ENCODE results near the gene CKAP5.
A peak's percentile ranks its signal among the peaks of the same experiment; 100 is the strongest.
"Not testable (repeated sequence)": the region's sequence is repeated elsewhere in the genome, so short reads cannot be mapped to it uniquely, and the experiment has no call there.

Gene CKAP5

GRCh38 chr11:46725338-46726205 lies 120.5 kb downstream of the CKAP5 start:
- DNase-seq: no peak

GRCh38 chr11:46724088-46724487 lies 122.0 kb downstream of the CKAP5 start:
- DNase-seq: peak; percentile 18

DNA sequence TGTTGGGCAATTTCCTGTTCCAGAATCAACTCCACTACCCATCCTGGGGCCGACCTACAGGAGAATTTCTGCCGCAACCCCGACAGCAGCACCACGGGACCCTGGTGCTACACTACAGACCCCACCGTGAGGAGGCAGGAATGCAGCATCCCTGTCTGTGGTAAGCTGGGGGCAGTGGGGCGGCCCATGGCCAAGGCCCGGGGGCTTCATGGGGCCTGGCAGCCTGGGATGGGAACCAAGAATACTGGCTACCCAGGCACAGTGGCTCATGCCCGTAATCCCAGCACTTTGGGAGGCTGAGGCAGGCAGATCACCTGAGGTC lies 122.8 kb downstream of the CKAP5 start:
- DNase-seq: no peak

DNA sequence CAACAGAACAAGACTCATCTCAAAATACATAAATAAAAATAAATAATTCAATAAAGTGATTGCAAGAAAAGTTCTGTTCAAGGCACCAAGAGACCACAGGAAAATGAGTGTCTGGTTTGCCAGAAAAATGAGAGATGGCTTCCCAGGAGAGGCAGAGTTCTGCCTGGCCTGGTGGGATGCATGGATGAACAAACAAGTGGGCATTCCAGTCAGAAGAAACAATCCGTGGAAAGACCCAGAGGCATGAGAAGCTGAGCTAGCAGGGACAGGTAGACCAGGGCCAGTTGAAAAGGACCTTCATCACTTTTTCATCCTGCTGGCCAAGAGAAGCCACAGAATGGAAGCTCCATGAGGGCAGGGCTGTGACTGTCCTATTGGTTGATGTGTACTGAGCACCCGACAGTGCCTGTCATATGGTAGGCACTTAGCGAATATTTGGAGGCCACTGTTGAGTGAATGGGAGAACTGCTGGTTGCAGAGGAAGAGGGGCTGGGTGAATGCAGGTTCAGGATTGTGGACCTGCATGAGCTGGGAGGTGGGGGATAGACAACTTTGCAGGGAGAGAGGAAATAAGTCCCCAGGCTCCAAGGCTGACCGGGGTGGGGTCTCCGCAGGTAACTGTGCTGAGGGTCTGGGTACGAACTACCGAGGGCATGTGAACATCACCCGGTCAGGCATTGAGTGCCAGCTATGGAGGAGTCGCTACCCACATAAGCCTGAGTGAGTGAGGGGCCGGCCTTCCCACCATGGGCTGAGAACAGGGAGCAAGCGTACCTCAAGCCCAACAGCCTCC lies 123.3 kb downstream of the CKAP5 start:
- no peak for DNase-seq

DNA sequence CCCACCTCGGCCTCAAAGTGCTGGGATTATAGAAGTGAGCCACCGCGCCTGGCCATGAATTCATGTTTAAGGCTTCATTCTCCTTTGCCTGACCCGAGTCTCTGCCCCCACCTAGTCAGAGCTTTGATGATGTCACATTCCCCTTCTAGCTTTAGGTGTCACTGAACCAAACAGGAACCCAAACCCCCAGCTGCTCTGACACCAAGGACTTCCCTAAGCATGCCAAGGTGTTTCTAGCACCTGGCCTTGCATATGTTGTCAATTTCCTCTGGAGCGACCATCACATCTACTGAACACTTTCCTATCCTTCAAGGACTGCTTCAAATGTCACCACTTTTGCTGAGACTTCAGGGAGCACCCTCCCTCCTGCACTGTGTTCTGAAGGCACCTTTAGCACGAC lies 124.8 kb downstream of the CKAP5 start:
- no peak for DNase-seq

DNA sequence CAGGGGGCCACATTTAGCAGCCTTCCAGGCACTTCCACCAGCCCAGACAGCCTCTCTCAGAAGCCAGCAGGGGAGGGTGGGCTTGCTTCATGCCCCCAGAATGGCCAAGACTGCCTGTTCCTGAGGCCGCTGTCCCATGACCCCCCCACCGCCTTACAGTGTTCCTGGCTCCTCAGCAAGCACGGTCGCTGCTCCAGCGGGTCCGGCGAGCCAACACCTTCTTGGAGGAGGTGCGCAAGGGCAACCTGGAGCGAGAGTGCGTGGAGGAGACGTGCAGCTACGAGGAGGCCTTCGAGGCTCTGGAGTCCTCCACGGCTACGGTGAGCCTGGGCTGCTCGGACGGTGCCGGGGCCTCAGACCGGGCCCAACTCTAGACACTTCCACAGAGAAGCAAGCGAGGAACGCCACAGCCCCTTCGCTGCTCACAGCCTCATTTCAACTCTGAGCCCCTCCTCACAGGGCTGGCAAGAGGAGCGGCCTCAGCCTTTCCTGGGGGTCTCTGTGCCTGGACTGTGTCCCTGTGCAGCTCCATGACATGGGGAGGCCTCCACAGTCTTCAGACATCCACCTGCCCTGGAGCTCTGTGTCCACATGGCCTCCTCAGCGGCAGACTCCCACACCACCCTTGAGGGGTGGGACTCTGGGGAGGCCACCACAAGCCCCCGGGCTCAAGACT lies 126.4 kb downstream of the CKAP5 start:
- DNase-seq: no peak

GRCh38 chr11:46719048-46719542 lies 127.0 kb downstream of the CKAP5 start, which contains the start of gene F2:
Gene F2 (plus strand): TSS chr11:46719213. CDS start chr11:46719236, 23 bp downstream.
- DNase-seq: no peak

- DNase-seq: peak; percentile 43
Observed at GRCh38 chr11:46718155-46719019, 127.7 kb downstream of the CKAP5 start.

DNA sequence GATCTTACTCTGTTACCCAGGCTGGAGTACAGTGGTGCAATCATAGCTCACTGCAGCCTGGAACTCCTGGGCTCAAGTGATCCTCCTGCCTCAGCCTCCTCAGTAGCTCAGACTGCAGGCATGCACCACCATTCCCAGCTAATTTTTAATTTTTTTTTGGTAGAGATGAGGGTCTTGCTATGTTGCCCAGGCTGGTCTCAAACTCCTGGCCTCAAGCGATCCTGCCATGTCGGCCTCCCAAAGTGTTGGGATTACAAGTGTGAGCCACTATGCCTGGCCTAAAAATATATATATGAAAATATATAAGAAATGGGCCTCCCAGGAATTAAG lies 128.3 kb downstream of the CKAP5 start:
- DNase-seq: not testable (repeated sequence)

DNA sequence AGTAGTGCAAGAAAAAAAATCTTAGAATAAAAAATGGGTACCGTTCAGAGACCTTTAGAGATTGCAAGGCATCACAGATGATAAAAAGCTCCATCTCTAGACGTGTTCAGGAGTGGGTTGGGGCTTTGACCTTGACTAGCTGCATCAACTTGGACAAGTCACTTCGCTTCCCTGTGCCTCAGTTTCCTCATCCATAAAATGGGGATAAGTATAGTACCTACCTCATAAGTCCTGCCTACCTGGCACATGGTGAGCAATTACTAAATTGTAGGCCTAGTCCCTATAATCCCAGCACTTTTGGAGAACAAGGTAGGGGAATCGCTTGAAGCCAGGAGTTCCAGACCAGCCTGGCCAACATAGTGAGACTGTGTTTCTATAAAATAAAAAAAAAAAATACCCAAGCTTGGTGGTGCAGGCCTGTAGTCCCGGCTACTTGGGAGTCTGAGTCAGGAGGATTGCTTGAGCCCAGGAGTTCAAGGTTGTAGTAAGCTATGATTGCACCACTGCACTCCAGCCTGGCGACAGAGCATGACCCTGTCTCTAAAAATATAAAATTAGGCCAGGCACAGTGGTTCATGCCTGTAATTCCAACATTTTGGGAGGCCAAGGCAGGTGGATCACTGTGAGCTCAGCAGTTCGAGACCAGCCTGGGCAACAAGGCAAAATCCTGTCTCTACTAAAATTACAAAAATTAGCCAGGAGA lies 133.1 kb downstream of the CKAP5 start:
- no peak for DNase-seq

DNA sequence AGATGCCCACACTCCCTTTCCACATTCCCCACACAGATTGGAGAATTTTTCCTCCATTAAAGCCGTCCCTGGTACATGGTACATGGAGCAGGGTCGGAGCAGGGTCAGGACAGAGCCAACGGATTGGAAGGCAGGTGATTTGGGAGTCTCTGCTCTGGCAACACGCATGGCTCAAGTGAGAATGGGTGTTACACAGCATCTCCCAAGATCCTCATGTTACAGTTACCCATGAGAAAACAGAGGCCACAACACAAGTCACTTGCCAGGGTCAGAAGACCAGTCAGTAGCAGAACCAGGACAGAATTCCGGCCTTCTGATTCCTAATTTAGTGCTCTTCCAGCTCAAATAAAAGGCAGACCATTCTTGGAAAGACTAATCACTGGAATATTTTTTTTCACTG lies 134.8 kb downstream of the CKAP5 start:
- DNase-seq: peak; percentile 68

DNA sequence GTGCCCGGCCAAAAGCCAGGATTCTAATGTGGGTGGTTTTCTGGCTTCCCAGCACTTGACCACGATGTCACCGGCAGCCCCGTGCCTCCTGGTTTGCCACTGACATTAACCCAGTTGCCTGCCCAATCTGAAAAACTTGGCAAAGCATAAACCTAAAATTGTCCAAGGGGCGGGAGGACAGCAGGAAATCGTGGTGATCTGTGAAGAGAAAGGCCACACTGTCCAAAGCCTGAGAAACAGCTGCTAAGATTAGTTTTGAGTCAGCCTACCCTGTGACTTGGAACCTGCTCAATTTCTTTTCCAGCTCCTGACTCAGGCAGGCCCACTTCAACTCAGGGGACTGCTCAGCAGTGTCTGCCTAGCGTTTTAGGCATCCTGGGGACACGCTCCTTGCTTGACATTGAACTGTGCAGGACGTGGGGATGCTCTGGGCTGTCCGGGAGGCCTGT lies 135.2 kb downstream of the CKAP5 start:
- DNase-seq: peak; percentile 91

DNA sequence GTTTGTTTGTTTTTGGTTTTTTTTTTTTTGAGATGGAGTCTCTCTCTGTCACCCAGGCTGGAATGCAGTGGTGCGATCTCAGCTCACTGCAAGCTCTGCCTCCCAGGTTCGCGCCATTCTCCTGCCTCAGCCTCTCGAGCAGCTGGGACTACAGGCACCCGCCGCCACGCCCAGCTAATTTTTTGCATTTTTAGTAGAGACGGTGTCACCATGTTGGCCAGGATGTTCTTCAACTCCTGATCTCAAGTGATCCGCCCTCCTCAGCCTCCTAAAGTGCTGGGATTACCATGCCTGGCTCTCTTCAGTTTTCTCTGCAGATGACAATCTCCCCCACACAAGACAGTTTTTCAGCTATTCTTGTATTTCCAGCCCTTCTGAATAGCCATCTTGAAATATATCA lies 136.7 kb downstream of the CKAP5 start:
- DNase-seq: not testable (repeated sequence)

DNA sequence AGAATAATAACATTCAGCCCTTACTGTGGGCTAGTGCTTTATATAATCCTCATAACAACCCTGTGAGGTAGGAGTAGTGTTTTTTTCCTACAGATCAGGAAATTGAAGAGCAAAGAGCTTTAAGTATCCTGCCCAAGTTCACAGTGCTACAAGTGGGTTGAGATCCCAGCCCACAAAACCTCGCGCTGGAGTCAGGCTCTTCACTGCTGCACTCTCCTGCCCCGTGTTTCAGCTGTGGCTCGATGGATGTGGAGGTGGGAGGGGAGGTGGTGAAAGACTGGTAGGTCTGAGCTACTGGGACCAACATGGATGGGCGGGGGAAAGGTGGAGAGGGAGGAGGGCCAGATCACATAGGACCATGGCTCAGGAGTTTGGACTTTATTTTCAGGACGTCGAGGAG lies 139.2 kb downstream of the CKAP5 start:
- no peak for DNase-seq

- DNase-seq: no peak
Observed at GRCh38 chr11:46705070-46705688, 140.9 kb downstream of the CKAP5 start.

- DNase-seq: no peak
Observed at GRCh38 chr11:46701078-46701654, 144.9 kb downstream of the CKAP5 start.

DNA sequence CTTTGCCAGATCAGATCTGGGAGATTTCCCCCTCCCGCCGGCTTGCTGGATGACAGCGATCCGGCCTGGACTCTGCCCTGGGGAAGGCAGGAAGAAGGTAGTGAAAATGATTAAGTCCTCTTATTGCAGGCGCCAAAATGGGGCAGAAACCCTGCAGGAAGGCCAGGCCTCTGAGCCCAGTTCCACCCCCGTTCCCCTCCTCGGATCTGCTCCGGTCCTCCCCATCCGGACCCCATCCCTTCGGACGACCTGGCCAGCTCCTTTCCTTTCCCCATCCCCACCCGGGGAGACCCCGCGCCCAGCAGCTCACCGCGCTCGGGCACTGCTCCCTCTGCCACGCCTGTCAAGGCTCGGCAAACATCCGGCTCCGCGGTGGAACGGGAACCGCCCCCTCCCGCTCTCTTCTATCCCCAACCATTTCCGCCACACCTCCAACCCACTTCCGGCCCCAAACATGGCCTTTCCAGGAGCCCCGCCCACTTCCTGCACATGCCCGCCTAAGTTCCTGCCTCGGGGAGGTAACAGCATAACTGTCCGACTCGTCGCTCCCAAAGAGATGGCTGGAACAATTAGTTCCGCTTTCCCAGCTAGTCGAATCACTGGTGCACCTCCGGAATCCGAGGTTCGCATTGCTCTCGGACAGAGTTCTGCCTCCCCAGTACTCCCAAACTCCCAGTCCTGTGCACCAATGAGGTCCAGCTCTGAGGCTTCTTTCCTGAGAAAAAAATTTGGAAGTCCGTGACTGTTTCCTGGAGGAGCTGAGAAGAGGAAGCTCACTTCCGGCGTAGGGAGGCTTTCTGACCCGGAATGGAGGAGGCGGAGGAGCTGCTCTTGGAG lies 145.6 kb downstream of the CKAP5 start, which contains the start of the genes ARHGAP1 and ZNF408:
Gene ARHGAP1, minus strand, starts transcription at position 379 of the 837 bp plus-strand sequence. CDS start 4,512 bp downstream, outside the sequence.
Gene ZNF408, plus strand, starts transcription at position 791 of the 837 bp plus-strand sequence. Its CDS starts 17 bp downstream, at position 808.
- DNase-seq: peak; percentile 99

GRCh38 chr11:46698597-46698996 lies 147.5 kb downstream of the CKAP5 start:
- no peak for DNase-seq

- DNase-seq: no peak
Observed at GRCh38 chr11:46697723-46698122, 148.4 kb downstream of the CKAP5 start.

Data from fibroblast of skin of back (primary cell).